Kasumi-1 (cell line): Measurements from ENCODE around the gene CALML3.

Experiments
- DNase-seq, 2 experiments: peaks; one replicate each; lab custom pipeline; 2025; lab: John Stamatoyannopoulos, UW

The CALML3 gene

GRCh38 chr10:5538892-5539651 is 14.3 kb downstream of the CALML3 start:
- no peak for DNase-seq

DNA sequence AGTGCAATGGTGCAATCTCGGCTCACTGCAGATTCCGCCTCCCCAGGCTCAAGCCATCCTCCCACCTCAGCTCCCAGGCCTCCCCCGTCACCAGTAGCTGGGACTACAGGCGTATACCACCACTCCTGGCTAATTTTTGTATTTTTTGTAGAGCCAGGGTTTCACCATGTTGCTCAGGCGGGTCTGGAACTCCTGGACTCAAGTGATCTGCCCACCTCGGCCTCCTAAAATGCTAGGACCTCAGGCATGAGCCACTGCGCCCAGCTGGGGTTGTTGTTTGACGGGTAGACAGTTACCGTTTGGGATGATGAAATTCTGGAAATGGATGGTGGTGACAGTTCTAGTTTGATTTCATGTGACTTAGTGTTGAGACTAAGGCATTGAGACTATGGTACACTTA is 15.3 kb downstream of the CALML3 start:
- no peak for DNase-seq

DNA sequence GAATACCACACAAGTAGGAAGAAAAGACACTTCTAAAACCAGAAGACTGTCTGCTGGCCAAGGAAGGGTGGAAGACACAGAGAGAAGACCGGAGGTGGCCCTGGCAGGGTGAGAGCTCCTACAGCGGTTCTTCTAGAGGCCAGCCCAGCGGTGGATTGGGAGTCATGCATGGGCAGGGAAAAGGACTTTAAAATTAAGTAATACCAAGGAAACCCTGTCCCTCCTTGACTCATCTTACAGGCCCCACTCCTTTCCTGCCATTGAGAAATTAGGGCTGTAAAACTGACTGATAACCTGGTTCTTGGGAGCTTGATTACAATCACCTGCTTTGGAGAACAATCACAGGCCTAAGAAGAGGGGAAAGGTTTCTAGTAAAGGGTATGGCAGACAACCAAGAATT is 16.1 kb downstream of the CALML3 start:
- DNase-seq = no peak

DNA sequence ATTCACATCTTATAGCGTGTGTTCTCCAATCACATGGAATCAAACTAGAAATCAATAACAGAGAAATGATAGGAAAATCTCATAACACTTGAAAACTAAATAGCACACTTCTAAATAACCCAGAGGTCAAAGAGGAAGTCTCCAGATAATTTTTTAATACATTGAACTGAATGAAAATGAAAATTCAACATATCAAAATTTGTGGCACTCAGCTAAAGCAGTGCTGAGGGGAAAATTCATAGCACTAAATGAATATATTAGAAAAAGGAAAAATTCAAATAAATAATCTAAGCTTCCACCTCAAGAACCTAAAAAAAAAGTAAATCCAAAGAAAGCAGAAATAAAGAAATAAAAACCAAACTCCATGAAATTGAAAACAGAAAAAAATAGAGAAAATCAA is 17.3 kb downstream of the CALML3 start:
- DNase-seq = no peak

GRCh38 chr10:5543623-5544022 is 18.9 kb downstream of the CALML3 start:
- DNase-seq = no peak

DNA sequence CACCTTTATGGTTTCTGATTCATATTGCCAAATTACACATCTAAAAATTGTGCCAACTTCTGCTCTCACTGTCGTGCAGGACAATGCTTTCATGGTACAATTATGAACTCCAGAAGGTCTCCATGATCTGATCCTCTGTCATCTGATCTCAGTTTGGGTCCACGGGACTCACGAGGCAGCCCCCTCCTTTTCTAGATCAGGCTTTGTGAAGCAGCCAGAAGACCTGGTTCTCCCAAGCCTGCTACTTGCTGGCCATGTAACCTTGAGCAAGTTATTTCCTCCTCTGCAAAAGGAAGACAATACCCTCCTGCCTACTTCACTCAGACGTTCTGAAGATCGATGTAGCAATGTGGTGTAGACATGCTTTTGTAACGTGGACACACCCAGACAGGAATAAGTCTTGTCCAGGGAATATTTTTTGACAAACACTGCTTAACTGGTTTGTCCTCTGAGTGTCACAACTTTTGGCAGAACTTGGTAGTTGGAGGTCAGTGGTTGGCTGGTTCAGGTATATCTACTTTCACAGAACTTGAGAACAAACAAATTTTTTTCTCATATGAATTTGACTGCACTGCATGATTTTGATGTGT is 19.6 kb downstream of the CALML3 start:
- no peak for DNase-seq

- DNase-seq = no peak
Observed at GRCh38 chr10:5545011-5545410, 20.2 kb downstream of the CALML3 start.

- no peak for DNase-seq
Observed at GRCh38 chr10:5545426-5545777, 20.6 kb downstream of the CALML3 start.

DNA sequence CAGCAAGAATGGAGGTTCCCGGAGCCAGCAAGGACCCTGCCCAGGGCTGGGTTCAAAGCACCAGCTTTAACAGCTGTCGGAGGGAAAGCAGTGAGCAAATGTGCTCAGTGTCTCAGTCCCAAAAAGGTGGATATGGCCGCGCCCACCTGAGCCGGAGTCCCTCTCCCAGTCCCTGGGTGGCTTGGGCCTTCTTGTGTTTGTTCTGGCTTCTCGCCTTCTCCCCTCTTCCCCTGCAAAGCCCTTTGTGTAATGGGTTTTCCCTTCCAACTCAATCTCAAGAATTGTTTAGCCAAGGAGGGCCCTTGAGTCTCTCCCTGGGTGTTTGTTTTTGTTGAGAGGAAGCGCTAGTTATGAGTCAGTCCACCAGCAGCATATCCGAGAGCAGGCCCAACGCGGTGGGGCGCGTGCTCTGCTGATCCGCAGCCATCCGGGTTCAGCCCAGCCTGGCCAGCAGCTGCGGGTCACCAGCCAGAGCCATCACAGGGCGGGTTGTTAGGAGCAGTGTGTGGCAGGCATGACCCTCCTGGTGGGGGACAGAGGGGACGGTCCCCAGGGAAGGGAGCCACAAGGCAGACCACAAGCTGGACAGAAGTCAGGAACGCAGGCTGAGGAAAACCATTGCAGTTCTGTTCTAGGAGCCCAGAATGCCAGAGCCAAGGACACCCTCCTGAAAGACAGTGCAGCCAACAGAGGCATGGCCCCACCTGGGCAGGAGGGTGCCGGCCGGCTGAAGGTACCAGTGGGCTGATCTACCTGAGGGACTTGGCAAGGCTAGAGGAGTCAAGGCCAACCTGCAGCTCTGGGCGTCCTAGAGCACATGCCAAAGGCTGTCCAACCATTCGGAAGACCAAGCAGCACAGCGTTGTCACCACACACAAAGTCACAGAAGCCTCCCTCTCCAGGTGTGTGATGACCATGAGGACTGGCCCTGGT is 21.3 kb downstream of the CALML3 start:
- DNase-seq = no peak

DNA sequence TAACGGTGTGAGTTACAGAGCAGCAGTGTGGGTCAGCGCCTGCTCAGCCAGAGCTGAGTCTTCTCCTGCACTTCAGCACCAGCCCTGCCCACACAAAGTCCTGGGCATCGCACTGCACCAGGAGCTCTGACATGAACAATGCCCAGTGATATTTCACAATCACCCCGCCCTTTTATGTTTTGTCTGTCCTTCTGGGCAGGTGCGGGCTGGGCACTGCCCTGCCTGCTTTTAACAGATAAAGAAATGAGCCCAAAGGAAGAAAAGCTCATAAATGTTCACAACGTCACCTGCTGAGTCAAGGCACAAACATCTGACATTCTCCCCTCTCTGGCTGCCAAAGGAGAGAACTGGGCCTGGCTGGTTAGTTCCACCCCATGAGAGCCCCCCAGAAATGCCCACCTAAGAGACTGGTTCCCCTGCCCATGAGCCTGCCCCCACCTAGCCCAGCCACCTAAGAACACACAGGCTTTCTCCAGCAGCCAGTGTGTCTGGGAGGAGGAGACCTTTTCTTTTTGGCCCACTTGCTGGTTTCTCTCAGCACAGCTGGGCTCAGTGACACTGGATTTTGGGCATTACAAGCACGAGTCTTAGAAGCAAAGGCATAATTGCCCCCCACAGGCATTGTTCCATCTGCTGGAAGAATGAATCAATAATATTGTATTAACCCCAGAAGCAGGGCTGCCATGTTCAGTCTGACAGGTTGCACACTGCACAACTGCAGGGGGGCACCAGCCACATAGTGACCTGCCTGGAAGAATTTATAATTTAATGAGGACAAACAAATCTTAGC is 22.3 kb downstream of the CALML3 start:
- DNase-seq = no peak

- no peak for DNase-seq
Observed at GRCh38 chr10:5547681-5547930, 22.8 kb downstream of the CALML3 start.

DNA sequence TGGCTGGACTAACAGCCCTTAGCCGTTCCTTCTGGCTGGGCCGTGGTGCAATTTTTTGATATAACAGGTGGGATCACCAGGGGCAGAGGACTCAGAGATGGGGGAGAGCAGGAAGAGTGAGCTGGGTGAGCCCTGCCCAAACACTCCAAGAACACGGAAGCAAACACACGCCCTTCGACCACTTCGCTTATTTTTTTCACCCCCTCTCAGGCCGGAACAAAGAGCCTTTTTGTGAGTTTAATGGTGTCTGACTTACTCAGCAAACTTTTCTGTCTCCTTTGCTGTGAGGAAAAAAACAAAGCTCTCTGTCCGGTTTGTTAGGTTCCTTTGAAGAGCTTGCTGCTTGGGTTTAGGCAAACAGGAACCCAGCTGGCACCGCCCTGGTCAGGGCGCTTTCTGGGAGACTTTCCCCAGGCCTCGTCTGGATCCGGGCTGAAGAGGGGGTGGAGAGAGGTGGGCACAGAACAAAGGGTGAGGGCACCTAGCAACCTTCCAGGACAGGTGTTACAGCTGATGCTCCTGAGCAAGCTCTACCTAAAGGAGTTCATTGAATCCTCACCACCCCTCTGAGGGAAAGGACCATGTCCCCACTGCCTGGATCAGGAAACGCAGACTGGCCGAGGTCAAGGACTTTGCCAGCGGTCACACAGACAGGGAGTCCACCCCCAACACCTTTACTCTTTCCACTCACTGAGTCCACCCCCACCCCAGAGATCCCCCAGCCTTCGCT is 23.3 kb downstream of the CALML3 start:
- DNase-seq = no peak

DNA sequence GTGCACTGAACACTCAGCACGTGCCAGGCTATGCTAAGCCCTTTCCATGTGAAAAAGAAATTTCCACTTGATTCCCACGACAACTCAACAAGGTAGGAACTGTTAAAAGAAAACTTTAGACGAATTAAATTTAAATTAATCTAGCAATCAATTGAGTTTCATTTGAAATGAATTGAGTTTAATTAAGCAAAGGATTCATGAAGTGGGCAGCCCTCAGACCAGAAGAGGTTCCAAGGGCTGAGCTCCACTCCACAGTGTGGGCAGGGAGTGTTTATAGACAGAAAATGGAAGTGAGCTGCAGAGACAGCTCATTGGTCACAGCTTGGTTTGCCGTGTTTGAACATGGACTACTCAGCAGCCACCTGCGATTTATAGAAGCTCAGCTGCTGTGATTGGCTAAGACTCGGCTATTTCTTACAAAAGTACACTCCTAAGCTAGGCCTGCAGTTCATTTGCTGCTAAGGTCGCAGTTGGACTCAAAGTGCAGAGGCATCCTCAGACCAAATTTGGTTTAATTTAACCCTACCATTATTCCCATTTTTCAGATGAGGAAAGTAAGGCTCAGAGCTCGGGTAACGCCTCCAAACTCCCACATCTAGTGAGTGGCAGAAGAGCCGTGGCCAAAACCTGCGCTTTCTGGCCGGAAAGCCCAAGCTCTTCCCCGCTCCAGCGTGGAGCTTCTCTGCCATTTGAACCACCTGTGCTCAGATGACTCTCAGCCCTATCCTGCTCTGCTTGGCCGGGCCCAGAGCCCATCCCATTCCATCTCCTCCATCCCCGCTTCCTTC is 24.9 kb downstream of the CALML3 start:
- no peak for DNase-seq

DNA sequence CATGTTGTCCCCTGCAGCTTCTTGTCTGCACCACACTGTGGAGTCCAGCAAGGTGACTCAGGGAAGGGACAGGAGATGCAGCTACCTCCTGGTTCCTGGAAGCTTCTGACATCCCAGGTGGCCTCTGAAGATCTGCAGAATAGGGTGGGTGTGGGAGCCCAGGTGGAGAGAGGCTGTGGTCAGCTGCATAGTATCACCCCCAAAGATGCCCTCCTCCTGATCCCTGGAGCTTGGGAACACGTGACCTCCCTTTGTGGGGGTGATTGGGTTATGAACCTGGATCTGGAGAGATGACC is 25.4 kb downstream of the CALML3 start:
- no peak for DNase-seq

DNA sequence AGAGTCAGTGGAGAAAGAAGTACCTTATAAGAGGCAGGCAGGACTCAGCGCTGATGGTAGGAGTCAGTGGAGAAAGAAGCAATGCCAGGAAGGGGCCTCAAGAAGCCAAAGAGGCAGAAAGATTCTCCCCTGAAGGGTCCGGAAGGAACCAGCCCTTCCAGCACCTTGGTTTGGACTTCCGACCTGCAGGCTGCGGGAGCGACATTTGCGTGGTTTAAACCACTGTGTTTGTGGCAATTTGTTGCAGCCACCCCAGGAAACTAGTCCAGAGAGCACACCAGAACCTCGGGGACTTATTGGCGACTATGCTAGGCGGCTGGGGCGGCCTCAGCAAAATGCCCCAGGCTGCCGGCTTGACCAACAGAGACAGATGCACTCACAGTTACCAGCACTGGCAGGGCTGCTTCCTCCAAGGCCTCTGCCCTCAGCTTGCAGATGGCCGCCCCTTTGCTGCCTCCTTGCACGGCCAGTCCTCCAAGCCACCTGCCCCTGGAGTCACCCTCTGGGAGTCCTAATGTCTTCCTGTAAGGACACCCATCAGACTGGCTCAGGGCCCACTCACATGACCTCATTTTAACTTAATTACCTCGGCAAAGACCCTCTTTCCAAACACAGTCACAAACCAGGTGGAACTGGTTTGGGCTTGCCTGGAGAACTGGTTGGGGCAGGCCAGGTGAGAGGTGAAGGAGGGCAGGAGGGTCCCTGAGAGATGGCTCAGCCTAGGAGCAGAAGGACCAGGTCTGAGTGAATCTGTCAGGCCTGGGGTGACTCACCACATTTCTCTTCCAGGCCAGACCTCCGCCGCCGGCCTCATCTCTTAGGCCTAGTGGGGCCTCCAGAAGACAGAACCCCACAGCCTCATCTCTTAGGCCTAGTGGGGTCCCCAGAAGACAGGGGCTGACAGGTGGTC is 26.1 kb downstream of the CALML3 start:
- no peak for DNase-seq

GRCh38 chr10:5551531-5552375 is 27.0 kb downstream of the CALML3 start:
- DNase-seq = no peak

DNA sequence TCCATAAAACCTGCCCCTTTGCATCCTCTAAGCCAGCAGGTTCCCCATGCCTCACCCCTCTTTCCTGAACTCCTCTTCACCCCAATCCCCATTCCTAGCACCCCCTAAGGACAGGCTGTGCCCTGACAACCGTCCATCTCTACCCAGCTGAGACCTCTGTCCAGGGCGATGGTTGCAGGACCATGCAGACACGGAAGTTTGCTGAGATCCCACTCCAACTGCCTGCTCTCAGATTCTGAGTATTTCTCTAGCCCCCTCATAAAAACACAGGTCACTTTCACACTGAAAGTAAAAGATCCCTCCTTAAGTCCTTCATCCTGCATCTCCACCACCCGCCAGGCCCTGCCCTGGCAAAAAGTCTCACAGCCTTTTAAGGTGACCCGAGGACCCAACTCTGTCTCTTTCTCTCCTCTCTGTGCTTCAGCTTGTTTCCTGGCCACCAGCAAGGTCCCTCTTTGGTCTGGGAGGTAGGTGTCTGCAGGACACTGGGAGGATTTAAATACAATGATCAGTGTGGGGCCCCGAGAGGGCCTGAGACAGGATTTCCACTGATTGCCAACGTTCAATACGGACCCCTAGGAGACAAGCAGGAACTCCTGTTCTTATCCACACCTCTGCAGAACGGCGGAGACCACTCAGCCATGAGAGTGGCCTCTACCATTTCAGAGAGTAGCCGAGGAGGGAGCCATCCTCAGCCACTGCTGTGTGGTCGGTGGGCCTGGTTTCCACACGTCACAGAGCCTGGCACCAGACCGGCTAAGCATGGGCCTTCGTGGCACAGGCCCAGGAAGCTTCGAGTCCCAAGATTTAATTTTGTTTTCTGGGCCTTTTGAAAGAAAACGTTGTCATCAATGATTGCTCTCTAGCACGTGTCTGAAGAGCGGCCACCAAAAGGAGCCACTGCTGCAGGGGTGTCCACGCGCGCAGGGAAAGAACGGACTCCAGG is 27.9 kb downstream of the CALML3 start:
- no peak for DNase-seq
